BLaER1 (cell line): ENCODE data around the gene CRACR2A.

Experiments
- H3K27ac ChIP-seq: shearing (Covaris generic); formaldehyde crosslinking; 2 replicates; pipeline ENCODE4 v1.8.1; 2022
- H3K27me3 ChIP-seq: shearing (Covaris generic); formaldehyde crosslinking; 2 replicates; pipeline ENCODE4 v1.8.1; 2022
- H3K36me3 ChIP-seq: shearing (Covaris generic); formaldehyde crosslinking; 2 replicates; pipeline ENCODE4 v1.8.1; 2022
- H3K4me1 ChIP-seq: shearing (Covaris generic); formaldehyde crosslinking; 2 replicates; pipeline ENCODE4 v1.8.1; 2022
- H3K4me2 ChIP-seq: shearing (Covaris generic); formaldehyde crosslinking; 2 replicates; pipeline ENCODE4 v1.8.1; 2022
- H3K4me3 ChIP-seq: shearing (Covaris generic); formaldehyde crosslinking; 2 replicates; pipeline ENCODE4 v1.8.1; 2022
- H3K9ac ChIP-seq: shearing (Covaris generic); formaldehyde crosslinking; 2 replicates; pipeline ENCODE4 v1.8.1; 2022
- H3K9me3 ChIP-seq: shearing (Covaris generic); formaldehyde crosslinking; 2 replicates; pipeline ENCODE4 v1.8.1; 2022
- H4K20me1 ChIP-seq: shearing (Covaris generic); formaldehyde crosslinking; 2 replicates; pipeline ENCODE4 v1.8.1; 2022
- Cebpa-rat ChIP-seq: shearing (Covaris generic); IDR thresholded peaks from 2 replicates; pipeline ENCODE4 v1.8.1; 2022

The CRACR2A gene

DNA sequence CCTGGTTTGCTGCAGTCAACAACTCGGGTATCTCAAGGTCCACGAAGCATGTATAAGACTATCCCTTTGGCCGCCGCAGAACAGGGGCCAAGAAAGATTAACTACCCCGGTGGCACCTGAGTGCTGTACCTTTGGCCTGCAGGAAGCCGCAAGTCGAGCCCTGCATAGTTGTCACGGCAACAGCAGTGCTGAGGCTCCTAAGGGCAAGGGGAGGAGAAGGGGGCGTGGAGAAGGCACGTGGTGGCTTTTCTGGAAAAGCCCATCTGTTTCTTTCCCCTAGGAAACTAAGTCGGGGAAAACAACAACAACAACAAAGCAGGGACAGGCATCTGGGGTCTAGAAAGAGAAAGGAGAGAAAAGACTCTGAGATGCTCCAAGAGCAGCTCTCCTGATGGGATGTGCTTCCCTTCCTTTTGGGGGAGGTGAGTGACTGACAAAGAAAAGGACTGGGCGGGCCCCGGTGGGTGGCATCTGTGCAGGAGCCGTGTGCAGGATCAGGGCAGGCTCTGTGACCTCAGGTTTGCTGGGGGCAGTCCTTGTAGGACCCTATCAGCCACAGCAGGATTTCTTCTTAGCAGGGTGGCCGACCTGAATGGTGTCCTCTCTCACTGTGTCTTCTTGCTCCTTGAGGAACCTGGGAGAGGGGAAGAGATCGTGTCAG lies 138.0 kb downstream of the CRACR2A start:
- Histone ChIP-seq H4K20me1 (no peaks in the 10 kb centered on the region), H3K27ac (no peak overlapping the region)
- TF ChIP-seq Cebpa-rat = no peak

DNA sequence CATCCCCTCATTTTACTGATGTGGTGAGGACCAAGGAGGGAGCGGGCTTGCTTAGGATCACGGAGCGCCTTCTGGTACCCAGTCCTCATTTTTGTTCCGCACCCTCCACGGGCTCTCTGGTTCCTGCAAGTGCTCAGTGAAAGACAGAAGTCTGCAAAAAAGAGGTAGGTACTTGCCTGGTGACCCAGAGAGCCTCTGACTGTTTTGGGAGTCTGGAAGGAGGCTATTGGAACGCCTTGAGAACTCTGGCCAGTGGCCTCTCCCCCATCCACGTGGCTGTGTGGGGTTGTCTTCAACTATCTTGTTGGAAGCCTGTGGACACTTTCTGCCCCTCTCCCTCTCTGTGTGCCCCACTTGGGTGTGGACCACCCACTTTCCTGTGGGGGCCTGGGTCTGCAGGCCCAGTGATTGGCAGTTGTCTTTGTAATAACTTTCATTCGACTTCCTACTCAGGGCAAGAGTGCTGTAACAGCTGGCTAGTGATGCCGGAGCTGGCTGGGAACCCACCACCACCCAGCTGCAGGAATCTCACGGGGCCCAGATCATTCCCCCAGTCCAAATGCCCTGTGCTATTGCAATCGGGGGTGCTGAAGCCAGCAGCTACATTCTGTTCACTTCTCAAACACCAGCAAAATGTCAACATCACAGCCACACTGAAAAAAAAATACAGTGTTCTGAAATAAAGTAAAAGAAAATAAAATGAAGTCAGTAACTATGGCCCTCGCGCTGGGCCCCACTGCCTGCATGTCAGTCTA lies 139.1 kb downstream of the CRACR2A start:
- H4K20me1 ChIP-seq = no peaks in the 10 kb centered on the region
- no peak overlapping the region for H3K4me3 ChIP-seq
- peak overlapping the region; percentile 9; the same call in 1 of the 2 replicates for H3K4me2 ChIP-seq
- no peak overlapping the region for H3K9ac ChIP-seq
- peaks cover 65% of the 10 kb centered on the region for H3K36me3 ChIP-seq
- no peaks in the 10 kb centered on the region for H3K27me3 ChIP-seq
- peaks cover 21% of the 10 kb centered on the region for H3K4me1 ChIP-seq
- peaks cover 19% of the 10 kb centered on the region for H3K9me3 ChIP-seq
- H3K27ac ChIP-seq = peak overlapping the region; percentile 27; the same call in 1 of the 2 replicates
- TF ChIP-seq Cebpa-rat = no peak

More for the DNA sequence above, 138.0 kb downstream of the CRACR2A start:
- peaks cover 8% of the 10 kb centered on the region for H3K9me3 ChIP-seq
- H3K4me1 ChIP-seq = peaks cover 17% of the 10 kb centered on the region
- H3K4me2 ChIP-seq = peak overlapping the region; percentile 9; the same call in 1 of the 2 replicates
- peaks cover 71% of the 10 kb centered on the region for H3K36me3 ChIP-seq
- H3K9ac ChIP-seq = no peak overlapping the region
- H3K27me3 ChIP-seq = no peaks in the 10 kb centered on the region
- H3K4me3 ChIP-seq = no peak overlapping the region

DNA sequence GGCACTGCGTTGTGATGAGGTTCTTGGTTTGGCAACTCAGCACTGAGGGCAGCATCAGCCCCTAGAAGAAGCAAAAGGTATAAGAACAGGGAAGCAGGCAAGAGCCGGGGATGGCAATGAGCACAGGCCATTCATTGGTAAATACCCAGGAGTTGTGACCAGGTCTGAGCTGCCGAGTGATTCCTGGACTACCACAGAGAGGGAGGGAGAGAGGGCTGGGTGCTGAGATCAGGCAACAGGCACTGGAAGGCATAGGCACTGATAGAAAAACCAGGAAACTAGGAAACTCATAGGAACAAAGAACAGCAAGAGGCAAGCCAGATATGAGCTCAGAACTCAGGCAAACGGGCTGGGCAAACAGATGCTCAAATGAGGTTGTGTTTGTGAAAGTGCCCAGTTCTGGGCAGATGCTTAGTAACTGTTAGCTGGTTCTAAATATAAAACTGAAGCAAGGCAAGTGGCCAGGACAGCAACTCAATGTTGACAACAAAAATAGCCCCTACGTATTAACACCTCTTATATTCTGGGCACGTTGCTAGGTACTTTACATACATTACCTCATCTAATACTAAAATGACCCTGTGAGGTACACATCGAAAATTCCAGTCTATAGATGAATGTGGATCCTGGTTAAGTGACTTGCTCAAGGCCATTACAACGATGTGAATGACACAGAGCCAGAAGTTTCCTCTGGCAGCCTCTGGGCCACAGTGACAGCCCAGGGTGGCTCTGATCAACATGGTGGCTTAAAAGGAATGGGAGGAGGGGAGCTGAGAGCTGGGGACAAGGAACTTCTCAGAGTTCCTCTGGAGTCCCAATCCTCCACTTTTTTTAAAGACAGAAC lies 140.8 kb downstream of the CRACR2A start:
- TF ChIP-seq Cebpa-rat = no peak
- H3K36me3 ChIP-seq = peaks cover 53% of the 10 kb centered on the region
- no peak overlapping the region for H3K27ac ChIP-seq
- H3K4me1 ChIP-seq = peaks cover 39% of the 10 kb centered on the region
- H3K9me3 ChIP-seq = peaks cover 19% of the 10 kb centered on the region
- H3K9ac ChIP-seq = no peak overlapping the region
- no peaks in the 10 kb centered on the region for H3K27me3 ChIP-seq
- H4K20me1 ChIP-seq = no peaks in the 10 kb centered on the region
- H3K4me2 ChIP-seq = no peak overlapping the region
- H3K4me3 ChIP-seq = no peak overlapping the region

DNA sequence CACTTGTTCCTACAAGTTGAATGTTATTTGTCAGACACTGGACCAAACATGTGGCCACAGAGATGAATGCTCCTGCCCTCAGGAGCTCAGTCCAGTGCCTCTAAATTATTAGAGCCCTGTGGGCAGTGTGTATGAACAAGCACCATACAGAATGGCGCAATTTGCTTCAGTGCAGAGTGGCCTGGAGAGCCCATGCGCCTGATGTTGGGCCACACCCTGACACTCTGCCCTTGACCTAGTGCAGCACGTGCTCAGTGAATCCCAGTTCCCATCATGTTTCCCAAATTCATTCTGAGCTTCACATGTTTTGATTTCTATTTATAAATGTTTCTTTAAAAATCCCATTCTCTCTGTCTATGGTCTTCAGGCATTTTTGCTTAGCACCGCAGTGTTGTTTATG lies 145.1 kb downstream of the CRACR2A start:
- H3K4me1 ChIP-seq = peaks cover 62% of the 10 kb centered on the region
- H3K4me2 ChIP-seq = peak overlapping the region; percentile 90
- H3K9ac ChIP-seq = 0 out of 2 replicates have a peak overlapping the region, but pooled peaks have one; percentile 32
- no peaks in the 10 kb centered on the region for H3K27me3 ChIP-seq
- H3K9me3 ChIP-seq = peaks cover 19% of the 10 kb centered on the region
- H3K4me3 ChIP-seq = no peak overlapping the region
- no peaks in the 10 kb centered on the region for H4K20me1 ChIP-seq
- H3K36me3 ChIP-seq = peaks cover 11% of the 10 kb centered on the region
- peak overlapping the region; percentile 63 for H3K27ac ChIP-seq
- TF ChIP-seq Cebpa-rat = no peak

DNA sequence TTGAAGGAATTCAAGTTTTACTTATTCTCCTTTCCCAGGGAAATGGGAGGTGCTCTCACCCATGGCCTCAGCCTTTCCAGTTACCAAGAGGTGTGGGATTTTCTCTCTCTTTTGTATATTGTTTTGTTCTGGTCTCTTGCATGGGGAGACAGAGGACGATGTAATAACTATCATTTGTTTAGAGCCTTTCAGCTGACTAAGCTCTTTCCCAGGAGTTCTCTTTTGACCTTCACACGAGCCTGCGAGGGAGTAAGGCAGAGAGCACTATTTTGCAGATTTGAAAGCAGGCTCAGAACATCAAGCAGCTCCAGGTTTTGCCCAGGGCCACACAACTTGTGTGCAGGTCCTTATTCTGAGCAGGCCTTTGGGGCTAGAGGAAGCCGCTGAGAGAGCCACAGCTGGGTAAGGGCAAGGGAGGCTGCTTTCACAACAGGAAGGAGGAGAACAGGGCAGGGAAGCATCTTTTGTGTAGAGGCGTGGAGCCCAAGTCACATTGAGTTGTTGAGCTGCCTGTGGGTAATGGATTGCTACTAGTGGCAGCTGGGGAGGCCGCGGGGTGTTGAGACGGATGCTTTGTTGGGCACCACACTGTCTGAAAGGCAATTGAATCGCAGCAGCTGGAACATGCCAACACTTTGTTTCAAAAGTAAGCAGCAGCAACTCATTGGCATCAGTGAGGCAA lies 145.7 kb downstream of the CRACR2A start:
- H3K9ac ChIP-seq = no peak overlapping the region
- TF ChIP-seq Cebpa-rat = no peak

DNA sequence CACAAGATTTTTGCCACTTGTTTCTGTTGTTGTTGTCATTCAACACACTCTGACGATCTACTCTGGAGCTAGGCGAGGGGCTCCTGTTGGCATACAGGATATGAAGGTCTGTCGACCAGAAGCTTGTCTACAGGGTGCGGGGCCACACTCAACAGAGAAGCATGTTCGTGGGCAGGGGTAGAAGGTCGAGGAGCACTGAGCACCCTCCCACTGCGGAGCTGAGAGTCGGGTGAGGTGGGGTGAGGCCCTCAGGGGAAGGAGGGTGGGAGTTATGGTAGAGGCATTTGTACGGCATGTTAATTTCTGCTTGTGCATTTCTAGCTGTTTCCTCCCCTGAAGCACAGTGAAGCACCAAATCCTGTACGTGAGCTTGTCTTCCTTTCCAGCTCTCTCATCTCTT lies 146.8 kb downstream of the CRACR2A start:
- H3K27me3 ChIP-seq = no peaks in the 10 kb centered on the region
- H3K4me3 ChIP-seq = no peak overlapping the region
- peaks cover 62% of the 10 kb centered on the region for H3K4me1 ChIP-seq
- peak overlapping the region; percentile 90 for H3K4me2 ChIP-seq
- no peaks in the 10 kb centered on the region for H4K20me1 ChIP-seq
- peaks cover 19% of the 10 kb centered on the region for H3K9me3 ChIP-seq
- H3K36me3 ChIP-seq = peaks cover 7% of the 10 kb centered on the region; the same call in 1 of the 2 replicates
- H3K9ac ChIP-seq = no peak overlapping the region
- TF ChIP-seq Cebpa-rat = no peak
- H3K27ac ChIP-seq = peak overlapping the region; percentile 45

More for the DNA sequence above, 145.7 kb downstream of the CRACR2A start:
- Histone ChIP-seq H3K27ac (peak overlapping the region; percentile 63), H3K4me2 (peak overlapping the region; percentile 90), H4K20me1 (no peaks in the 10 kb centered on the region), H3K4me1 (peaks cover 62% of the 10 kb centered on the region), H3K9me3 (peaks cover 19% of the 10 kb centered on the region), H3K4me3 (no peak overlapping the region), H3K27me3 (no peaks in the 10 kb centered on the region), H3K36me3 (peaks cover 7% of the 10 kb centered on the region; the same call in 1 of the 2 replicates)

DNA sequence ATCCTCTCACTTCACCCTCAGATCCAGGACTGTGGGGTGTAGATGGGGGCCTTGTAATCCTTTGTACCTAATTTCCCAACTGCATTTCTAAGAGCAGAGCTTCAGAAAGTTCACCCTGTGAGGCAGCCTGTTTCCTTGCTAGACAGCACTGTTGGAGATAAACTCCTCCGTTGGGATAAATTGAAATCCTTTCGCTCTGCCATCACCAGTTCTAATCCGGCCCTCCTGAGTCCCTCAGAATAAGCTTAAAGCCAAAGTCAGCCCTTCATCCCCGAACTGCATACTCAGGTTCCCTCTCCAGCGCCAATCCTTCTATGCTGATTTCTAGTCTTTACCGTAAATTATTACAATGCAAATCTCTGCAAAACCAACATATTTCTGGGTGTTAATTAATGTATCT lies 147.2 kb downstream of the CRACR2A start:
- Histone ChIP-seq H3K27me3 (no peaks in the 10 kb centered on the region), H3K4me1 (peaks cover 62% of the 10 kb centered on the region), H4K20me1 (no peaks in the 10 kb centered on the region), H3K36me3 (peaks cover 7% of the 10 kb centered on the region; the same call in 1 of the 2 replicates), H3K9me3 (peaks cover 14% of the 10 kb centered on the region), H3K27ac (peak overlapping the region; percentile 78), H3K9ac (peak overlapping the region; percentile 71), H3K4me2 (peak overlapping the region; percentile 90), H3K4me3 (peak overlapping the region; percentile 28; the same call in 1 of the 2 replicates)
- TF ChIP-seq Cebpa-rat = no peak

DNA sequence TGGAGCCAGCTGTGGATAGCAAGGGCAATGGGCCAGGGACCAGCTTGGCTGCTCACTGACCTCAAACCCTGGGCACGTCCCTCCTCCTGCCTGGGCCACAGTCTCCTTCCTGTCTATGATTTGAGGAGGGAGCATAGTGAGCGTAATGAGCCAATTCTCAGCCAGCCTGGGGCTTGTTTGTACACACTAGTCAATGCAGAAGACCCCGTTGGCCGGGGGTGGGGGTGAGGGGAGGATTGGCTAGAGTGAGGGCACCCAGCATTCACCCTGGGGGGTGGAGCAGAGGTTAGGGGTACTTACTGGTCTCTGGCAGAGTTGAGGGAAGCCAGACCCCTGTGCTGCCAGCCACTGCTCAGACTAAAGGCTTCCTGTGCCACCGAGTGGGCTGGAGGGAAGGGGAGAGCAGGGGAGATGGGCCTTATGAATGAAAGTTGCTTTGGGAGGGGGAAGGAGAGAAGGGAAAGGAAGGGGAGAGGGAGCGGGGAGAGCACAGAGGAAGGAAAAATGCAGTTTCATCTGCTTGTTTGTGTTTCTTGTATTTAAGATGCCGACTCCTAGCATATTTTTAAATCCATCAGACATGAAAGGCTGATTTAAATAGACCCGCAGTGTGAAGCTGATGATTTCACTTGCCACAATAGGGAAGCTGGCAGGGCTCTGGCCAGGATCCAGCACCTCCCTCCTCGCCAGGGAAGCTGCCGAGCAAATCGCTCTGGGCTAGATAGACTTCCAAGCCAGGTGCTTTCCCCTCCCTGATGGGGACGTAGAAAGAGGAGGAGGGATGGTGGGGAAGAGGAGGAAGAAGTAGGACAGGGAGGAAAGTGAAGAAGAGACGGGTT lies 147.9 kb downstream of the CRACR2A start:
- Histone ChIP-seq H3K4me3 (peak overlapping the region; percentile 28; the same call in 1 of the 2 replicates), H3K27ac (peak overlapping the region; percentile 78)
- TF ChIP-seq Cebpa-rat = no peak

More for the DNA sequence above, 147.9 kb downstream of the CRACR2A start:
- peak overlapping the region; percentile 71 for H3K9ac ChIP-seq
- H3K27me3 ChIP-seq = no peaks in the 10 kb centered on the region
- H4K20me1 ChIP-seq = no peaks in the 10 kb centered on the region
- H3K36me3 ChIP-seq = peaks cover 7% of the 10 kb centered on the region; the same call in 1 of the 2 replicates
- H3K9me3 ChIP-seq = peaks cover 11% of the 10 kb centered on the region
- peaks cover 62% of the 10 kb centered on the region for H3K4me1 ChIP-seq
- H3K4me2 ChIP-seq = peak overlapping the region; percentile 90
